ENCODE measurements around the gene CEP83.

The CEP83 gene

DNA sequence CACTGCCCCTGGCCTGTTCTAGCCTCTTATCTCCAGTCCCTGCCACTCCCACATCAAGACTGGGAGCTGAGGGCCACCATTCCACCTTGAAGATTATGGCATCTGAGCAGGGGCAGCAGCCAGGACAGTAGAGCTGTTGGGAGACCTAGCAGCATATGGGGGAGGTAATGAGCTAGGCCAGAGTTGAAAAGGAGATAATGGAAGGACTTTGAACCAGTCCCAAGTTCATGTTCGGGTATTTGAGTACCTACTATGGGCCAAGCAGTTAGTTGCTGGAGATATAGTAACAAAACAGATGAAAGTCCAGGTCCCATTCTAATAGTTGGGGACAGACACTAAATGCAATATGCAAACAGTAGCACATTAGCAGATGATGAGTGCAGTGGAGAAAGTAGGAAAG lies 159.8 kb downstream of the CEP83 start:
- DNase-seq: no peak

GRCh38 chr12:94297876-94298505 lies 161.7 kb downstream of the CEP83 start:
- DNase-seq: no peak

DNA sequence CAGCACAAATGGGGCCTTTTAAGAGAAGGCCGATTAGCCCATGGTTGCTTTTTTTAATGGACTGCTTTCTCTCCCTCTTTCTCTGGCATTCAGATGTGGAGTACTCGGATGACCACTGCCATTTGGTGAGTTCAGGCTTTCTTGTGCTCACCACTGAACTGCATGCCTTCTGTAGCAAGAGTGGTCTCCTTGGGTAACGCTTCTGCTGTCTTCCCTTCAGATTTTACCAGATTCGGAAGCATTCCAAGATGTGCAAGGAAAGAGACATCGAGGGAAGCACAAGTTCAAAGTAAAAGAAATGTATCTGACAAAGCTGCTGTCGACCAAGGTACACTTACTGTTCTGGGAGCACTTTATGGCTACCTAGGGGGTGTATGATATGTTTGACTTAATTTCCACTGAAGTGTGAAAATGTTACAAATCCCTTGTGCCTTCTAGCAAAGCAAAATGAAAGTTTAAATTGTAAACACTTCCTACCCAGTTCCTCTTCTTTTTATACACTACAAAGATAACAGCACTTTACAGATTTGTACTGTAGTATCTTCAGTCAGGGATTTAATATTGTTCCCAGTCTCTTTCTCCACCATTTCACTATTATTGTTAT lies 162.5 kb downstream of the CEP83 start:
- no peak for DNase-seq

DNA sequence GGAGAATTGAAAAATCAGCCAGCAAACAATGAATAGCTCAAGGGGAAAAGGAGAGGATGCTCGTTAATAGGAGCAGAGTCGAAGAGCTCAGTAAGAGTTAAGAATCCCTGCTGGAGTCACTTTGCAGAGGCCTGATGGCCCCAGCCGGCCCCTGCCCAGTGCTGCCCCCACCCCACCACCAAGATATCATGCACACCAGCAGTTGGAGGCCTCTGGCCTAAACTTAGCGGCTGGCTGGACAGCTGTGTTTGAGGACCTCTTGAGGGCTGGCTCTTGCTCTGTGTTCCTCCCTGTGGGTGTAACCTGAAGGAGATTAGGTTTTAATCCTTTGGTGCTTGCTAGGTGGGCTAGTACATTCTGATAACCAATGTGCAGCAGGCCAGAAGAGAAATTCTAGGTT lies 169.3 kb downstream of the CEP83 start:
- no peak for DNase-seq

DNA sequence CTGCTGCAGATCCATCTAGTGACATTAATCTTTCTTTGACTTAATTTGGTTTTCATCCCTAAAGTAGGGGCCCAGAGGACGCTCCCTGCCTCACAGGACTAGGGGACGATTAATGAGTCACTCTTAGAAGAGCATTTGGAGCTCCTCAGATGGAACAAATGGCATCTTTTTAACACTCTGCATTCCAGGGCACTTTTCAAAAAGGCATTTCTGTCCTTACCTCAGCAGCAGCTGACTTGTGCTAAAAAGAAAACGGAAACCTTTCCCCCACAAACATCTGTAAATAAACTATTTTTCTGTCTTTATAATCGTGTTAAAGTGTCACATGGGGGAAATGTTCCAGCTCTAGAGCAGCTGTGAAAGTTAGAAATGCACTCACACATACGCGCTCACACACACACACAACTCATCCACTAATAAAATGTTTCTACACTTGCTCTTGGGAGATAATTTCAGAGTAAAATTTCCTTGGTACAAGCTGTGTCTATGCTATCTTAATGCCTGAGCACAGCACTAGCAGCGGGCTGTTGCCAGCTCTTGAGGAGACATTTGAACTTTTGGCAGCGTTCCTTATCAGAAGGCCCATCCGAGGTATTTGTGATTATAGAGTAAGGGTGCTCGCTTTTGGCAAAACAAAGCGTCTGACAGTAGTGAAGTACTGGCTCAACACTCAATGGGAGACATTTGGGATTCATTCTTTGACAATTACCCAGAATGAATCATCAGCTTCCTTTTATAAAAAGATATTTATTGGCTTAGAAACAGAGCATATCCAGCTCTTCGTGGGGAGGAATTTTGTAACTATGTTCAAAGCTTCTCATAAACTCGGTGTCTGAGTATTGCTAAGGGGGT lies 170.0 kb downstream of the CEP83 start:
- no peak for DNase-seq

DNA sequence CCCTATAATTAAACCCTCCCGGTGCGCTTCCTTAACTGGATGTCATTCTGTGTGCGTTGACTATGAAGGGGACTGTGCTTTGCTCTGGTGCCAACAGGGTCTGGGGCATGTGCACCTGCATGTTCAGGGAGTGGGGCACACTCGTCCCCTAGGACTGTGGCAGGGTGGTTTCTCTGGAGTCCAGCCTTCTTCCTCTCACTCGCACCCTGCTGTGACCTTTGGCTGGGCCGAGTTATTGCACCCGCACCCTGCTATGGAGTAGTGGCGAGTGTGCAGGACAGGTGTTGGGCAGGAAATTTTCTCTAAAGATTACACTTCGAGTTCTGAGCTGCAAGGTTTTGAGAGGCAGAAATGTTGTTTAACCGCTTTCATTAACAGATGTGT lies 172.4 kb downstream of the CEP83 start:
- no peak for DNase-seq

DNA sequence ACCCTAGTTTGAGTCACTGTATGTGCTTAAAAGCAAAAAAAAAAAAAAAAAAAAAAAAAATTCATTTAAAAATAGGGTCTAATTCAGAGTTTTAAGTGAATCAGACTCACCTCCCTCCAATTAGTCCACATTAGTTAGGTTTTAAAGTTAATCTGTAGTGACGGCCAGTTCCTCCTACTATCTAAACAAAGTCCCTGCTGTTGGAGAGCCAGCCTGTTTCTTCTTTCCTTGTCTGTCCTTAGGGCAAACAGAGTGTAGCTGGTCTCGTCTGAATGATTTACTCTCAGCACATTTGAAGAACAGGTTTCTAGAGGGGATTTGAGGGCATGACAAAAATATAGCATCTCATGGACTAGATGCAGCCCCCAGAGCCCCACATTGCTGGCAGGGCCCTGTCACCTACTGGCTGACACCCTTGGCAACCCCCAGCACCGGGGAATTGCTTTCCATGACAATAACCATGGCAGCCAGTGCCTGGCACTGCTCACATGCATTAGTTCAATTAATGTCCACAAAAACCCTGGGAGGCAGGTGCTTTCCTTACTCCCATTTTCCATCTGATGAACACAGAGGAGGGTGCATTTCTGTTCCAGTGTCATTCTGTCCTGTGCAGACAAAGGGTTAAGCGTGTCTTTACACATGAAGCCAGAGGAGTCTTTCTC lies 173.0 kb downstream of the CEP83 start:
- no peak for DNase-seq

DNA sequence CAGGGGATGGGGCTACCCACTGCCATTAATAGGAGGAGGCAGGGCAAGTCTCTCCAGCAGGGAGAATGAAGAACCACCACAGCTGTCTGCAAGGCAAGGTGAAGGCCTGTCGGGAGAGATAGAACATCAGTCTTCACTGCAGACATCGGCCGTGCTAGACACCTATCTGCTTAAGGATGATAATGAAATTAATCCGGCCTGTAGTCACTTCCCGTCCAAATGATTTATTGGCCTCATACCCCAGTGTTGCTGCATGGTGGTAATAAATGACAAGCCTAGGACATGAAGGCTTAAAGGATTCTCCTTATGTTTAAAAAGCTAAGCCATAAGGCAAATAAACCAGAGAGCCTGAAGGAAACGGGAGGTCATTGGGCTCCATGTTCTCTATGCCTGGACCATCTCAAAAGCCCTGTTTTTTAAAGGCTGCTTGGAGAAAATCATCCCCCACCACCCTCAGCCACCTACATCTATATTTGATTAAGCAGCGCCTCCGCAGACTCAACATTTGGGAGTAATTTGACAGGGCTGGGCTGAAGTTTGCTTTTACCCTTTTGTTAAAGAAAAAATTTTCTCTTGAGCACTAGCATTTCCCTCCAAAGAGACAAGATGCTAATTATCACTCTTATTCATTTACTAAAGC lies 173.6 kb downstream of the CEP83 start:
- no peak for DNase-seq

- DNase-seq: no peak
Measured at GRCh38 chr12:94284859-94285258, 174.8 kb downstream of the CEP83 start.

DNA sequence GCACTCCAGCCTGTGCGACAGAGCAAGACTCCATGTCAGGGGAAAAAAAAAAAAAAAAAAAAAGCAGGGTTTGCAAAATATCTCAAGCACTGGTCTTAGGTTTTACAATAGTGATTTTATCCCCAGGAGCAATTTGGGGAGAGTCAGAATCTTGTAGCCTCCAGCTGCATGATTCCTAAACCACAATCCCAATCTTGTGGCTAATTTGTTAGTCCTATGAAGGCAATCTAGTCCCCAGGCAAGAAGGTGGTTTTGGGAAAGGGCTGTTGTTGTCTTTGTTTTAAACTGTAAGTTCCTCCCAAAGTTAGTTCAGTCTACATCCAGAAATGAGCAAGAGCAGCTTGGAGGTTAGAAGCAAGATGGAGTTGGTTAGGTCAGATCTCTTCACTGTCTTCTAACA lies 175.6 kb downstream of the CEP83 start:
- DNase-seq: no peak

DNA sequence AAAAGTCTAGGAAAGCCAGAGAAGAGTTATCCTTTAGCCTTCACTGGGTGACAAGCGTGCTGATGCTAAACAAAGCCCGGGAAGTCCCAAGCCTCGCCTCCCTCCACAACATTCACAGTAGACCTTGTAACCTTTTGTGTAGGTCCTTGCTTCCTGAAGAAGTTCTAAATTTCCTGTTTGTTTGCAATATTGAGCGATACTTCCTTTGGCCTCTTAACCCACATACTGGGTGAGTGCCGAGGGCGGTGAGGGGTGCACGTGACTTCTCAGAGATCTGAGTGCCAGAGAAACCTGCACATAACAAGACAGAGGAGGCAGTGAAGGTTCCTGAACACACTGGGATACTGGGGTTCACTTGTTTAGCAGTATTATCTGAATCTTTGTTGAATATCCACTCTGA lies 177.0 kb downstream of the CEP83 start:
- DNase-seq: peak; percentile 36 to 54

- DNase-seq: no peak
Measured at GRCh38 chr12:94280063-94280462, 179.6 kb downstream of the CEP83 start.

DNA sequence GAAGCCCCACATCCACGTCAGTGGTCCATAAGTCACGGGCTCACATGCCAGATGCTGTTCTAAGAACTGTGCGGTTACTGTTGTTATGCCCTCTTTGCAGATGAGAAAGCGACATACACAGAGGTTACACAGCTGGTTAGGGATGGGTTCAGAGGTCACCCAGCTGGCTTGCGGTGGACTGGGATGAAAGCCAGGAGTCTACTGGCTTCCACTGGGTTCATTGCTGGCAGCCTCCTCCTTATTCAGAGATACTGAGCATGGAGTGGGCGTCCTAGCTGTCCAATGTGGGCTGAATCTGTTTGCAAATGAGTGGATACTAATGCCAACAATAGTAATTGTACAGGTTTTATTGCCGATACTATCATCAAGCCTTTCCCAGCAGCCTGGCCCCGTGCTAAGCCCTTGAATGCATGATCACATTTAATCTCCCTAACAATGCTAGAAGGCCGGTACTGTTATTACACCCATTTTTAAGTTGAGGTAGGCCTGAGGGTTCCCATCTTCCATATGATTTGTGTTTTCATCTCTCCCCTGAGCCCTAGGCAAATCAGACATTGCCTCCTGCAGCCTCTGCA lies 182.2 kb downstream of the CEP83 start:
- no peak for DNase-seq

- no peak for DNase-seq
Measured at GRCh38 chr12:94276725-94277124, 182.9 kb downstream of the CEP83 start.

DNA sequence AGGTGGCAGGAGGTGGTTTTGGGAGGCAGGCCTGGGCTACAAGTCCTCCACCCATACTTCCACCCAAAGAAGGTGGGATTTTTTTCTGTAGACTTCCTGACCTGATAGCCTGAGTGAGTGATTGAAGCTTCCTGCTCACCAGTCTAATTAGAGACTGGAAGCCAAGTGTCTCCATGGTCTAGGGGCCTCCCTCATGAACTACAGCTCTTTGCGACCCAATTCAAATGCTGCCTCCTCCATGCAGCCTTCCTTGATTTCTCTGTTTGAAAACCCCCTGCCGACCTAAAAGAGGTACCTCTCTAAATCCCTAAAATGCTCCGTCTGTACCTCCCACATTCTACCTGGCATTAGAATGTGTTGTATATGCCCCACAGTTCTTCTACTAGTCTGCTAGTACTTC lies 186.4 kb downstream of the CEP83 start:
- no peak for DNase-seq

DNA sequence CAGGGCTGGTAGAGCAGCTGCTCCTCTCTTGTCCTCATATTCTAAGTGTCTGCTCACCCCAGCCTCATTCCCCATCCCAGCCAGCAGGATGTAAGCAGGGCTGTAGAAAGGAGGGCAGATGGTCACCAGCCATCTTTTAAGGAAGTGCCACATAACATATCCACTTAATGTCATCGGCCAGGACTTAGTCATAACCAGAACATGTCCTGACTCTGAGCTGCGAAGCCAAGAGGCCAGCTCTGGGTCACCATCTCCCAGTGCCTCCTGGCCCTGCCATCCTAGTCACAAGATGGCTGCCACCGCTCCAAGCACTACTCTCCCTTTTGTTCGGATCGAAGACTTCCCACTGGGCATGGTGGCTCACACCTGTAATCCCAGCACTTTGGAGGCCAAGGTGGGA lies 187.4 kb downstream of the CEP83 start:
- DNase-seq: no peak

DNA sequence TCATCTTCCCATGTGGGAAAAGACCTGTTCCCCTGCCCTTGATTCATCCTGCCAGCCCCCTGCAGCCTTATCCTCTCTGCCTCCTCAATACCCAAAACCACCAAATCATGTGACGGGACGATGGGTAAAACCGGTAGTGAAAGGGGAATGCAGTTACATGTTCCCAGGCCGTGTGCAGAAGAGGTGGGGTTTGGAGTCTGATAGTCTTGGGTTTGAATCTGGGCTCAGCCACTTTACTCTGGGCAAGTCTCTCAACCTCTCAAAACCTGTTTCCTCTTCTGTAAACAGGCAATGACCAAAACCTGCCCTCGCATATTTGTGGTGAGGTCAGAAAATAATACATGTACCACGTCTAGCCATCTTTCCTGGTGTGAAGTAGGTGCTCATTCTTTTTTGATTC lies 188.3 kb downstream of the CEP83 start:
- no peak for DNase-seq

DNA sequence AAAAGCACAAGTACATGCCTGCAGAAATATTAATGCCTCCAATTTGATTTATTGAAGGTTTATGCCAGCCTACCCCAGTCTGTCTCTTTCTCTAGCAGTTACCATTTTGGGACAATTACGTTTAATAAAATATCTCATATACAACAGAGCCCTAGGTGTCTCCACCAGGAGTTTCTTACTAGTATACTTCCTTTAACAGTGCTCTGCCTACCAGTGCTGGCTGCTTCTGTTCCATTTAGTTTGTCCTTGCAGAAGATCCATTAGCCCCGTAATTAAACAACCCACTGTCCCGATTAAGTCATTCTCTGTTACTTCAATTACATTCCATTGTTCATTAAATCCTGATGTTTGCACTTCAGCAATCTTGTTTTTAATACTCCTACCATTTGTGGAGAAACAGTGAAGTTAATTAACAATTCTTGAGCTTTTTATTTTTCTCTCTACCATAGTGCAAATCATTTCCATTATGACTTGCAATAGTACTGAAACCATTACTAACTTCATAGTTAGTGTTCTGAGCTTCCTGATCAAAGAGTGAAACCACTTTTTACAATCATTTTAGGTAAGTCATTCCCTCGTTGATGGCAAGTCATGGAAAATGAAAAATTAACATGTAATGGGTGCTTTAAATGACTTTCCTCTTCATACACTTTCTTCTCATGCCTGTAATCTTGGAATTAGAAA lies 190.2 kb downstream of the CEP83 start:
- DNase-seq: no peak

GRCh38 chr12:94267921-94268471 lies 191.7 kb downstream of the CEP83 start:
- DNase-seq: no peak

GRCh38 chr12:94267537-94267872 lies 192.2 kb downstream of the CEP83 start:
- DNase-seq: no peak

GRCh38 chr12:94266796-94267536 lies 192.7 kb downstream of the CEP83 start:
- no peak for DNase-seq

All from activated CD4-positive, alpha-beta T cell treated with anti-CD3 and anti-CD28 coated beads, Interleukin-2, amount 50 U/mL, for 48 hours (primary cell).